ENCODE data around the gene KLHL15.

- TF ChIP-seq, protein P1, sequence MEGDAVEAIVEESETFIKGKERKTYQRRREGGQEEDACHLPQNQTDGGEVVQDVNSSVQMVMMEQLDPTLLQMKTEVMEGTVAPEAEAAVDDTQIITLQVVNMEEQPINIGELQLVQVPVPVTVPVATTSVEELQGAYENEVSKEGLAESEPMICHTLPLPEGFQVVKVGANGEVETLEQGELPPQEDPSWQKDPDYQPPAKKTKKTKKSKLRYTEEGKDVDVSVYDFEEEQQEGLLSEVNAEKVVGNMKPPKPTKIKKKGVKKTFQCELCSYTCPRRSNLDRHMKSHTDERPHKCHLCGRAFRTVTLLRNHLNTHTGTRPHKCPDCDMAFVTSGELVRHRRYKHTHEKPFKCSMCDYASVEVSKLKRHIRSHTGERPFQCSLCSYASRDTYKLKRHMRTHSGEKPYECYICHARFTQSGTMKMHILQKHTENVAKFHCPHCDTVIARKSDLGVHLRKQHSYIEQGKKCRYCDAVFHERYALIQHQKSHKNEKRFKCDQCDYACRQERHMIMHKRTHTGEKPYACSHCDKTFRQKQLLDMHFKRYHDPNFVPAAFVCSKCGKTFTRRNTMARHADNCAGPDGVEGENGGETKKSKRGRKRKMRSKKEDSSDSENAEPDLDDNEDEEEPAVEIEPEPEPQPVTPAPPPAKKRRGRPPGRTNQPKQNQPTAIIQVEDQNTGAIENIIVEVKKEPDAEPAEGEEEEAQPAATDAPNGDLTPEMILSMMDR (conservative IDR thresholded peaks at IDR 0.05; ENCODE audit: low read depth in 2 of 2) = no peak
- TF ChIP-seq, protein P2, sequence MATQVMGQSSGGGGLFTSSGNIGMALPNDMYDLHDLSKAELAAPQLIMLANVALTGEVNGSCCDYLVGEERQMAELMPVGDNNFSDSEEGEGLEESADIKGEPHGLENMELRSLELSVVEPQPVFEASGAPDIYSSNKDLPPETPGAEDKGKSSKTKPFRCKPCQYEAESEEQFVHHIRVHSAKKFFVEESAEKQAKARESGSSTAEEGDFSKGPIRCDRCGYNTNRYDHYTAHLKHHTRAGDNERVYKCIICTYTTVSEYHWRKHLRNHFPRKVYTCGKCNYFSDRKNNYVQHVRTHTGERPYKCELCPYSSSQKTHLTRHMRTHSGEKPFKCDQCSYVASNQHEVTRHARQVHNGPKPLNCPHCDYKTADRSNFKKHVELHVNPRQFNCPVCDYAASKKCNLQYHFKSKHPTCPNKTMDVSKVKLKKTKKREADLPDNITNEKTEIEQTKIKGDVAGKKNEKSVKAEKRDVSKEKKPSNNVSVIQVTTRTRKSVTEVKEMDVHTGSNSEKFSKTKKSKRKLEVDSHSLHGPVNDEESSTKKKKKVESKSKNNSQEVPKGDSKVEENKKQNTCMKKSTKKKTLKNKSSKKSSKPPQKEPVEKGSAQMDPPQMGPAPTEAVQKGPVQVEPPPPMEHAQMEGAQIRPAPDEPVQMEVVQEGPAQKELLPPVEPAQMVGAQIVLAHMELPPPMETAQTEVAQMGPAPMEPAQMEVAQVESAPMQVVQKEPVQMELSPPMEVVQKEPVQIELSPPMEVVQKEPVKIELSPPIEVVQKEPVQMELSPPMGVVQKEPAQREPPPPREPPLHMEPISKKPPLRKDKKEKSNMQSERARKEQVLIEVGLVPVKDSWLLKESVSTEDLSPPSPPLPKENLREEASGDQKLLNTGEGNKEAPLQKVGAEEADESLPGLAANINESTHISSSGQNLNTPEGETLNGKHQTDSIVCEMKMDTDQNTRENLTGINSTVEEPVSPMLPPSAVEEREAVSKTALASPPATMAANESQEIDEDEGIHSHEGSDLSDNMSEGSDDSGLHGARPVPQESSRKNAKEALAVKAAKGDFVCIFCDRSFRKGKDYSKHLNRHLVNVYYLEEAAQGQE (IDR thresholded peaks at IDR 0.05; ENCODE audit: unreplicated experiment) = no peak
- TF ChIP-seq EZH2 (IDR thresholded peaks at IDR 0.05; ENCODE audit: low read depth, unreplicated experiment) = no peak
- TF ChIP-seq JUNB (IDR thresholded peaks at IDR 0.05; ENCODE audit: unreplicated experiment) = no peak
These were observed 3.6 kb upstream of the KLHL15 start for GRCh38 chrX:24030597-24030996.

Data from GM23338 (cell line).